ENCODE data around the gene RASSF9. TPM values are rescaled to one million over a fixed set of nuclear protein-coding genes. Genes with fewer than 3 reads are reported as not detected.

Gene RASSF9
- total RNA-seq, 2 donors from 2014 or later: 2.4 to 3.2 TPM

DNA sequence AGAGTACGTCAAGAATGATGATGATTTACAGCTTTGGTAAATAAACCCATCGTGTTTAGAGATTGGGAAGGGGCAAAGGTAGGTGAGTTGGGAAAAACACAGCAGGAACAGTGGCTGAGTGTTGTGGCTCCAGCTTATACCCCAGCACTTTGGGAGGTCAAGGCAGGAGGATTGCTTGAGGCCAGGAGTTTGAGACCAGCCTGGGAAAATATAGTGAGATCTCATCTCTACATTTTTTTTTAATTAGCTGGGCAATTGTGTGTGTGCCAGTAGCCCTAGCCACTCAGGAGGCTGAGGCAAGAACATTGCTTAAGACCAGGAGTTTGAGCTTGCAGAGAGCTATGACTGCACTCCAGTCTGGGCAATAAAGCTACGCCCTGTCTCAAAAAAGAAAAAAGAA lies 77.1 kb downstream of the RASSF9 start:
- Histone ChIP-seq H3K4me3 (no peak overlapping the region), H3K36me3 (no peaks in the 10 kb centered on the region), H3K27me3 (replicated peaks; ENCODE audit: insufficient read depth) (no peaks in the 10 kb centered on the region), H3K9me3 (peaks cover 6% of the 10 kb centered on the region), H3K27ac (no peak overlapping the region), H3K4me1 (ENCODE audit: control insufficient read depth in 1 of 2, low read depth in 2 of 2) (no peaks in the 10 kb centered on the region)
- TF ChIP-seq, protein P1, sequence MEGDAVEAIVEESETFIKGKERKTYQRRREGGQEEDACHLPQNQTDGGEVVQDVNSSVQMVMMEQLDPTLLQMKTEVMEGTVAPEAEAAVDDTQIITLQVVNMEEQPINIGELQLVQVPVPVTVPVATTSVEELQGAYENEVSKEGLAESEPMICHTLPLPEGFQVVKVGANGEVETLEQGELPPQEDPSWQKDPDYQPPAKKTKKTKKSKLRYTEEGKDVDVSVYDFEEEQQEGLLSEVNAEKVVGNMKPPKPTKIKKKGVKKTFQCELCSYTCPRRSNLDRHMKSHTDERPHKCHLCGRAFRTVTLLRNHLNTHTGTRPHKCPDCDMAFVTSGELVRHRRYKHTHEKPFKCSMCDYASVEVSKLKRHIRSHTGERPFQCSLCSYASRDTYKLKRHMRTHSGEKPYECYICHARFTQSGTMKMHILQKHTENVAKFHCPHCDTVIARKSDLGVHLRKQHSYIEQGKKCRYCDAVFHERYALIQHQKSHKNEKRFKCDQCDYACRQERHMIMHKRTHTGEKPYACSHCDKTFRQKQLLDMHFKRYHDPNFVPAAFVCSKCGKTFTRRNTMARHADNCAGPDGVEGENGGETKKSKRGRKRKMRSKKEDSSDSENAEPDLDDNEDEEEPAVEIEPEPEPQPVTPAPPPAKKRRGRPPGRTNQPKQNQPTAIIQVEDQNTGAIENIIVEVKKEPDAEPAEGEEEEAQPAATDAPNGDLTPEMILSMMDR (IDR thresholded peaks at IDR 0.05): no peak
- no peak for ATAC-seq (ENCODE audit: insufficient number of reproducible peaks, low FRiP score, low read depth)
- DNase-seq (ENCODE audit: low spot score): no peak

DNA sequence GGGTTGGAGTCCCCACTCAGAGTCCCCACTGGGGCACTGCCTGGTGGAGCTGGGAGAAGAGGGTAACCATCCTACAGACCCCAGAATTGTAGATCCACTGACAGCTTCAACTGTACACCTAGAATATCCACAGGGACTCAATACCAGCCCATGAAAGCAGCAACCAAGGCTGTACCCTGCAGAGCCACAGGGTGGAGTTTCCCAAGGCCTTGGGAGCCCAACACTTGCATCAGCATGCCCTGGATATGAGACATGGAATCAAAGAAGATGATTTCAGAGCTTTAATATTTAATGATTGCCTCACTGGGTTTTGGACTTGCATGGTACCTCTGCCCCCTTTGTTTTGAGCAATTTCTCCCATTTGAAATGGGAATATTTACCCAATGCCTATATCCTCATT lies 80.4 kb downstream of the RASSF9 start:
- no peak for ATAC-seq (ENCODE audit: insufficient number of reproducible peaks, low FRiP score, low read depth)
- TF ChIP-seq, protein P1 (IDR thresholded peaks at IDR 0.05): no peak

More for the DNA sequence above, 80.4 kb downstream of the RASSF9 start:
- no peaks in the 10 kb centered on the region for H3K36me3 ChIP-seq
- H3K4me1 ChIP-seq (ENCODE audit: control insufficient read depth in 1 of 2, low read depth in 2 of 2): no peaks in the 10 kb centered on the region
- H3K4me3 ChIP-seq: no peak overlapping the region
- H3K27ac ChIP-seq: no peak overlapping the region
- H3K9me3 ChIP-seq: peaks cover 6% of the 10 kb centered on the region
- DNase-seq (ENCODE audit: low spot score): no peak
- no peaks in the 10 kb centered on the region for H3K27me3 ChIP-seq (replicated peaks; ENCODE audit: insufficient read depth)

Other genes starting within 250 kb of the RASSF9 start
- gene NTS, start 37.9 kb upstream of the RASSF9 start, total RNA-seq: not detected

All from thoracic aorta (tissue), 2 donors.